Measurements from ENCODE around the gene TUBA4A. TPM values are rescaled to one million over a fixed set of nuclear protein-coding genes. Genes with fewer than 3 reads are reported as not detected.

The TUBA4A gene
- total and polyA plus RNA-seq, 10 donors, result 60.2 to 120 (median 73.4) TPM

GRCh38 chr2:219243291-219243761, 10.4 kb downstream of the TUBA4A start:
- WGBS, 5 donors, result 44 to 68% (median 55%) methylated on average over 28 of the region's 28 CpGs
- intact Hi-C loops (cut with DNase I; ENCODE audit: low total_unique reads), result no loop called here
- Histone ChIP-seq H3K4me1 (peaks cover 26 to 54% (median 40%) of the 10 kb centered on the region in 6 donors), H3K9me3 (no peaks in the 10 kb centered on the region), H3K27me3 (replicated peaks in 1 of 7) (no peaks in the 10 kb centered on the region), H3K27ac (peak overlapping the region in 4 of 8 donors; percentile 47 to 63 (median 58)), H3K36me3 (peaks cover 0 to 33% (median 3%) of the 10 kb centered on the region in 6 donors), H3K4me3 (peak overlapping the region in 5 of 8 donors; percentile 3 to 57 (median 11))
- TF ChIP-seq POLR2A (IDR thresholded peaks at IDR 0.05) (no peak), POLR2AphosphoS5 (IDR thresholded peaks at IDR 0.05) (peak; percentile 28 to 53 (median 50))
- DNase-seq, result no peak

GRCh38 chr2:219234331-219234730, 19.4 kb downstream of the TUBA4A start:
- no peak for DNase-seq
- Histone ChIP-seq H3K4me3 (no peak overlapping the region), H3K36me3 (peaks cover 0 to 84% (median 67%) of the 10 kb centered on the region in 6 donors), H3K27ac (no peak overlapping the region), H3K9me3 (no peaks in the 10 kb centered on the region), H3K4me1 (peaks cover 7 to 30% (median 16%) of the 10 kb centered on the region in 6 donors), H3K27me3 (replicated peaks in 1 of 7) (no peaks in the 10 kb centered on the region)
- TF ChIP-seq POLR2AphosphoS5 (IDR thresholded peaks at IDR 0.05) (no peak), POLR2A (IDR thresholded peaks at IDR 0.05) (no peak), CTCF (IDR thresholded peaks at IDR 0.05 in 8 of 11, conservative IDR thresholded peaks at IDR 0.05 in 3 of 11) (no peak)
- intact Hi-C loops (cut with DNase I; ENCODE audit: low total_unique reads), result no loop called here
- WGBS, 5 donors, result 81 to 96% (median 95%) methylated on average over 3 of the region's 3 CpGs

- Histone ChIP-seq H3K27ac (peak overlapping the region; percentile 88 to 99 (median 97)), H3K9me3 (no peaks in the 10 kb centered on the region), H3K4me3 (peak overlapping the region; percentile 56 to 79 (median 73)), H3K27me3 (replicated peaks in 1 of 7) (no peaks in the 10 kb centered on the region), H3K36me3 (peaks cover 0 to 69% (median 48%) of the 10 kb centered on the region in 6 donors), H3K4me1 (peaks cover 18 to 68% (median 48%) of the 10 kb centered on the region in 6 donors)
- TF ChIP-seq CTCF (IDR thresholded peaks at IDR 0.05 in 8 of 11, conservative IDR thresholded peaks at IDR 0.05 in 3 of 11) (no peak), POLR2AphosphoS5 (IDR thresholded peaks at IDR 0.05) (no peak), POLR2A (IDR thresholded peaks at IDR 0.05) (no peak)
- WGBS, 5 donors, result 0 to 1% (median 0%) methylated on average over 13 to 24 of the region's 24 CpGs
- intact Hi-C loops (cut with DNase I; ENCODE audit: low total_unique reads), result no loop called here
- DNase-seq, result peak; percentile 92
These were observed 23.6 kb downstream of the TUBA4A start for GRCh38 chr2:219230059-219230540.

GRCh38 chr2:219229305-219230058, 24.2 kb downstream of the TUBA4A start, which contains the start of the genes ANKZF1 and ATG9A:
Gene ANKZF1, plus strand, starts transcription at chr2:219229806. Its CDS starts 452 bp downstream, at chr2:219230258.
Gene ATG9A, minus strand, starts transcription at chr2:219229636. Its CDS starts 1,612 bp downstream, at chr2:219228024.
- Histone ChIP-seq H3K4me3 (peak within 1 kb of the TSS; percentile 56 to 79 (median 73)), H3K36me3 (peaks cover 0 to 69% (median 48%) of the 10 kb centered on the region in 6 donors), H3K4me1 (peaks cover 18 to 75% (median 50%) of the 10 kb centered on the region in 6 donors), H3K27me3 (replicated peaks in 1 of 7) (no peaks in the 10 kb centered on the region), H3K9me3 (no peaks in the 10 kb centered on the region), H3K27ac (peak within 1 kb of the TSS; percentile 88 to 99 (median 97))
- intact Hi-C loops (cut with DNase I; ENCODE audit: low total_unique reads), result loop anchor here (5.0 kb wide), 1 partner anchor 48 kb away; the partner anchor contains the start of gene DNAJB2
- DNase-seq, result peak; percentile 100
- TF ChIP-seq CTCF (IDR thresholded peaks at IDR 0.05 in 8 of 11, conservative IDR thresholded peaks at IDR 0.05 in 3 of 11) (peak in 5 of 11 experiments; percentile 15 to 31 (median 27)), POLR2A (IDR thresholded peaks at IDR 0.05) (peak in 2 of 3 donors; percentile 69 to 84), POLR2AphosphoS5 (IDR thresholded peaks at IDR 0.05) (peak; percentile 97 to 99 (median 99))
- WGBS, 5 donors, result 0 to 1% (median 0%) methylated on average over 39 to 80 of the region's 80 CpGs

All from spleen (tissue), 11 donors.